ENCODE results near the gene HAUS2. TPM values are rescaled to one million over a fixed set of nuclear protein-coding genes. Genes with fewer than 3 reads are reported as not detected.

HAUS2 gene
- total RNA-seq, 1 experiment from 2014 or later, result 39.8 TPM

GRCh38 chr15:42608752-42609488, 60.3 kb downstream of the HAUS2 start:
- H3K9ac ChIP-seq (ENCODE audit: low read length), result no peak overlapping the region
- no peak for ATAC-seq

More at GRCh38 chr15:42608752-42609488, 60.3 kb downstream of the HAUS2 start:
- H2AFZ ChIP-seq (ENCODE audit: low read depth, low read length, poor library complexity, severe bottlenecking), result no peak overlapping the region
- ChIA-PET POLR2A (no interaction called here), CTCF (no interaction called here), RAD21 (ENCODE audit: low non-redundant PET in 1 of 2, low total read pairs in 2 of 2, uncharacterized antibody in 2 of 2, unreplicated experiment in 2 of 2) (no interaction called here)
- no TSS peak for BruUV-seq (replicated peaks)
- intact Hi-C loops (cut with micrococcal nuclease), result no loop called here
- H3K36me3 ChIP-seq (ENCODE audit: control insufficient read depth in 1 of 2, insufficient read depth in 2 of 2, low read length in 2 of 2), result no peaks in the 10 kb centered on the region
- H3K27ac ChIP-seq (ENCODE audit: low read depth, low read length), result no peak overlapping the region
- H3K4me1 ChIP-seq (ENCODE audit: control insufficient read depth in 1 of 2, insufficient read depth in 2 of 2, low read length in 2 of 2), result peaks cover 0 to 5% of the 10 kb centered on the region in 2 experiments; a peak in 2 of 4 replicates
- H3K4me2 ChIP-seq (ENCODE audit: low read length), result no peak overlapping the region
- no peaks in the 10 kb centered on the region for H3K27me3 ChIP-seq (ENCODE audit: insufficient read depth, low read length)
- TF ChIP-seq POLR2A (IDR thresholded peaks at IDR 0.05; ENCODE audit: borderline replicate concordance, extremely low read depth, insufficient read depth, insufficient read length) (no peak), CEBPB (IDR thresholded peaks at IDR 0.05; ENCODE audit: low read depth) (no peak), ZFX (IDR thresholded peaks at IDR 0.05) (no peak), TCF7L2 (IDR thresholded peaks at IDR 0.05; ENCODE audit: borderline replicate concordance, extremely low read depth, insufficient read depth, insufficient read length) (no peak), YY1 (IDR thresholded peaks at IDR 0.05; ENCODE audit: extremely low read depth, insufficient replicate concordance, low read depth, low read length) (no peak), EGR1 (IDR thresholded peaks at IDR 0.05; ENCODE audit: low read depth) (no peak), ATF3 (IDR thresholded peaks at IDR 0.05) (no peak), ELF1 (IDR thresholded peaks at IDR 0.05; ENCODE audit: borderline replicate concordance, low read depth) (no peak), EZH2 (IDR thresholded peaks at IDR 0.05) (no peak), ZNF274 (IDR thresholded peaks at IDR 0.05; ENCODE audit: low read depth, low read length) (no peak), RAD21 (IDR thresholded peaks at IDR 0.05; ENCODE audit: low read depth) (no peak), MAX (IDR thresholded peaks at IDR 0.05) (no peak), REST (IDR thresholded peaks at IDR 0.05; ENCODE audit: low read depth) (no peak), CTCF (IDR thresholded peaks at IDR 0.05 in 2 of 3, conservative IDR thresholded peaks at IDR 0.05 in 1 of 3; ENCODE audit: borderline replicate concordance in 1 of 3, insufficient read depth in 1 of 3, low read depth in 2 of 3, low read length in 2 of 3) (no peak), SIN3A (IDR thresholded peaks at IDR 0.05; ENCODE audit: low read depth) (no peak), EZH2phosphoT487 (IDR thresholded peaks at IDR 0.05; ENCODE audit: borderline replicate concordance) (no peak), SRF (IDR thresholded peaks at IDR 0.05; ENCODE audit: low read depth) (no peak), SP1 (IDR thresholded peaks at IDR 0.05; ENCODE audit: low read depth) (no peak)
- H3K9me3 ChIP-seq (ENCODE audit: control insufficient read depth in 1 of 2, insufficient read depth in 1 of 2, low read depth in 1 of 2, low read length in 2 of 2), result no peaks in the 10 kb centered on the region
- no peaks in the 10 kb centered on the region for H3K9me2 ChIP-seq (ENCODE audit: insufficient read depth)
- H3K79me2 ChIP-seq (ENCODE audit: insufficient read depth, low read length), result no peaks in the 10 kb centered on the region
- H3K4me3 ChIP-seq (replicated peaks in 1 of 2; ENCODE audit: low read depth in 1 of 2, low read length in 2 of 2), result no peak overlapping the region
- no peak for DNase-seq (ENCODE audit: low read depth, low spot score)
- H4K20me1 ChIP-seq (ENCODE audit: insufficient read depth), result no peaks in the 10 kb centered on the region
